ENCODE measurements around the gene NFIX. TPM values are rescaled to one million over a fixed set of nuclear protein-coding genes. Genes with fewer than 3 reads are reported as not detected.

NFIX gene
- total and polyA plus RNA-seq, 2 donors (not counting 1 experiment from before 2014, with no cell fraction given), result 35.7 to 74.8 TPM

DNA sequence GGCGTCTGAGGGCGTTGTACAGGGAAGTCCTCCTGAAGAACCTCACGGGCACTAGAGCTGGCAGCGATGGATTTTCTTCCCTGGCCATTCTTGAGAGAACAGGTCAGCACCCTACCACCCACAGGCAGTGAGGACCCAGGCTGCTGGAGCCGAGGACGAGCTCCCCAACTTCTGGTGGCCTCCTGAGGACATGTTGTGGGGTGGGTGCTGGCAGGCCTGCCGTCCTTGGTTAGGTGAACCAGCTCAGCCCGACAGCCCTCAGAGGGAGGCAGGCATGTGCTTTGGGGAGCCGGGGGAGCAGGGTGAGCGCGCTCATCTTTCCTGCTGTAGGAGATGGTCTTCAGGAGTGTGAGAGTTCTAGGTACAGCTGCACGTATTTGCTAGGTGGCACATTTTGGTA, 92.0 kb downstream of the NFIX start:
- H3K27ac ChIP-seq (ENCODE audit: insufficient read depth, low read length), result no peak overlapping the region
- no peak for TF ChIP-seq EZH2 (IDR thresholded peaks at IDR 0.05; ENCODE audit: low read length, missing control alignments)
- TF ChIP-seq, protein P1, sequence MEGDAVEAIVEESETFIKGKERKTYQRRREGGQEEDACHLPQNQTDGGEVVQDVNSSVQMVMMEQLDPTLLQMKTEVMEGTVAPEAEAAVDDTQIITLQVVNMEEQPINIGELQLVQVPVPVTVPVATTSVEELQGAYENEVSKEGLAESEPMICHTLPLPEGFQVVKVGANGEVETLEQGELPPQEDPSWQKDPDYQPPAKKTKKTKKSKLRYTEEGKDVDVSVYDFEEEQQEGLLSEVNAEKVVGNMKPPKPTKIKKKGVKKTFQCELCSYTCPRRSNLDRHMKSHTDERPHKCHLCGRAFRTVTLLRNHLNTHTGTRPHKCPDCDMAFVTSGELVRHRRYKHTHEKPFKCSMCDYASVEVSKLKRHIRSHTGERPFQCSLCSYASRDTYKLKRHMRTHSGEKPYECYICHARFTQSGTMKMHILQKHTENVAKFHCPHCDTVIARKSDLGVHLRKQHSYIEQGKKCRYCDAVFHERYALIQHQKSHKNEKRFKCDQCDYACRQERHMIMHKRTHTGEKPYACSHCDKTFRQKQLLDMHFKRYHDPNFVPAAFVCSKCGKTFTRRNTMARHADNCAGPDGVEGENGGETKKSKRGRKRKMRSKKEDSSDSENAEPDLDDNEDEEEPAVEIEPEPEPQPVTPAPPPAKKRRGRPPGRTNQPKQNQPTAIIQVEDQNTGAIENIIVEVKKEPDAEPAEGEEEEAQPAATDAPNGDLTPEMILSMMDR (conservative IDR thresholded peaks at IDR 0.05 in 1 of 2, IDR thresholded peaks at IDR 0.05 in 1 of 2; ENCODE audit: low read depth in 1 of 2, low read length in 2 of 2), result no peak
- H3K79me2 ChIP-seq (ENCODE audit: control insufficient read depth, insufficient read depth, low read length), result peaks cover 4% of the 10 kb centered on the region
- no peak overlapping the region for H3K4me3 ChIP-seq (replicated peaks in 1 of 4; ENCODE audit: control extremely low read depth in 1 of 4, insufficient read depth in 1 of 4, low read depth in 3 of 4, low read length in 4 of 4)
- no peak overlapping the region for H3K4me2 ChIP-seq (ENCODE audit: extremely low read depth, insufficient read depth, low read length)
- H3K27me3 ChIP-seq (ENCODE audit: control insufficient read depth, insufficient read depth, low read length), result no peaks in the 10 kb centered on the region
- no peaks in the 10 kb centered on the region for H3K9me3 ChIP-seq (ENCODE audit: control insufficient read depth, insufficient read depth, low read depth, low read length)
- H2AFZ ChIP-seq (ENCODE audit: low read length), result no peak overlapping the region
- peaks cover 10% of the 10 kb centered on the region for H3K4me1 ChIP-seq (ENCODE audit: control insufficient read depth, extremely low read depth, insufficient read depth, low read length)
- H4K20me1 ChIP-seq (ENCODE audit: control insufficient read depth, extremely low read depth, insufficient read depth, low read length), result no peaks in the 10 kb centered on the region
- H3K9ac ChIP-seq (ENCODE audit: insufficient read depth, low read length), result no peak overlapping the region
- peaks cover 20% of the 10 kb centered on the region for H3K36me3 ChIP-seq (ENCODE audit: control insufficient read depth, insufficient read depth, low read length)
- DNase-seq (ENCODE audit: low read depth in 2 of 2), result no peak

DNA sequence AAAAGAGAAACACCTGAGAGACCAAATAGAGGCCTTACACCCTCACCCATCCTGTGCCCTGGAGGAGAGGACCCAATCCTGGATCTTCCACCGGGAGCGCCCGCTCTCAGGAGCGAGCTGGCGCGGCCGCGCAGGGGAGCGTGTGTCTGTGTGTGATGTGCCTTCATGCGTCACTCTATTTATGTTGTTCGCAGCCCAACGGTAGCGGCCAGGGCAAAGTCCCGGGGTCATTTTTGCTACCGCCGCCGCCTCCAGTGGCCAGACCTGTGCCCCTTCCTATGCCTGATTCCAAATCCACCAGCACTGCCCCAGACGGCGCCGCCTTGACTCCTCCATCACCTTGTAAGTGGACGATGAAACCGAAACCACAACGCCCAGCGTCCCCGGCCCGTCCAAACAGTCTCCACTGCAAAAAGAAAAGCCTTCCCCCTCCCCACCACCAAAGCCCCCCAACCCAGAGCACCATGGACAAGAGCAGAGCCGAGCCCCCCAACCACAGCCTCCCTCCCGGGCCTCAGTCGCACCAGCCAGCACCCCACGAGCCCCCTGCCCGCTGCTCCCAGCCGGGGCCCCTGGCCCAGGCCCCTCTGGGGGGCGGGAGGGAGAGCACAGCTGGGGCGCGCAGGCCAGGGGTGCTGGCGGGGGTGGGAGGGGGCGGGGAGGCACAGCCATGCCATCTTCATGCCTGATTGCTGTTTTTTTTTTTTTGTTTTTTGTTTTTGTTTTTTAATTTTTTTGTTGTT, 92.7 kb downstream of the NFIX start:
- DNase-seq (ENCODE audit: low read depth in 2 of 2), result no peak
- TF ChIP-seq, protein P1 (conservative IDR thresholded peaks at IDR 0.05 in 1 of 2, IDR thresholded peaks at IDR 0.05 in 1 of 2; ENCODE audit: low read depth in 1 of 2, low read length in 2 of 2), result no peak
- no peak for TF ChIP-seq EZH2 (IDR thresholded peaks at IDR 0.05; ENCODE audit: low read length, missing control alignments)
- no peak overlapping the region for H3K4me2 ChIP-seq (ENCODE audit: extremely low read depth, insufficient read depth, low read length)

DNA sequence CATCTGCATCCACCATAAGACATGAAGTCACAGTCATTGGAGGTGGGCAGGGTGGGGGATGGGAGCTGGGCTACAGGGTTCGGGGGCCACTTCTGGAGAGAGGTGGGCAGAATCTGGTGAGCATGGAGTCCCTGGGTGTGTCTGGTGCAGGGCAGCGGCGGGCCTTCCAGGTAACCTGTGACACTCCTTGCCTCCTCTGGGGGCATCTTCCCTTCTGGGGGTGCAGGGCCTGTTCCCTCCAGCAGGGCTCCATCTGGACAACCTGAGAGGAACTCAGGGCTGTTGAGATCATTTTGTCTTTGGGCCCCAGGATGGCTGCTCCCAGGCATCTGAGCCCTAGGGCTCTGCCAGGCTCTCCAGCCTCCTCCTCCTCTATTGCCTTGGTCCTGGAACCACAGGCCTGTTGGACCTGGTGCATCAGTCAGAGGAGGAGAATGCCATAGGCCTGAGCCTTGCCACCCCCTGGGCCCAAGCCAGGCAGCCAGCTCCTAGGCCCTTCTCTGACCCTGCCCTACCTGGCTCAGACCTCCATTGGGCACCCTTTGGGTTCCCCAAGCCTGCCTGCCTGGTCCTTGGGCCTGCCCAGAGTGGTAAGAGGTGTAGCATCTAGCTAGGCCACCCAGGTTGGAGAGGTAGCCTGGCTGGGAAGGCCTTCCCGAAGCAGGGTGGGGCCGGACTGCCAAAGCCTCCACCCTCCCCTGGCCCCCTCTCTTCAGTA, 94.0 kb downstream of the NFIX start:
- Histone ChIP-seq H2AFZ (ENCODE audit: low read length) (no peak overlapping the region), H3K4me1 (ENCODE audit: control insufficient read depth, extremely low read depth, insufficient read depth, low read length) (peaks cover 12% of the 10 kb centered on the region), H3K4me3 (replicated peaks in 1 of 4; ENCODE audit: control extremely low read depth in 1 of 4, insufficient read depth in 1 of 4, low read depth in 3 of 4, low read length in 4 of 4) (no peak overlapping the region), H3K79me2 (ENCODE audit: control insufficient read depth, insufficient read depth, low read length) (peaks cover 4% of the 10 kb centered on the region), H3K27me3 (ENCODE audit: control insufficient read depth, insufficient read depth, low read length) (no peaks in the 10 kb centered on the region), H4K20me1 (ENCODE audit: control insufficient read depth, extremely low read depth, insufficient read depth, low read length) (no peaks in the 10 kb centered on the region), H3K9ac (ENCODE audit: insufficient read depth, low read length) (no peak overlapping the region), H3K36me3 (ENCODE audit: control insufficient read depth, insufficient read depth, low read length) (peaks cover 13% of the 10 kb centered on the region), H3K4me2 (ENCODE audit: extremely low read depth, insufficient read depth, low read length) (no peak overlapping the region), H3K9me3 (ENCODE audit: control insufficient read depth, insufficient read depth, low read depth, low read length) (no peaks in the 10 kb centered on the region), H3K27ac (ENCODE audit: insufficient read depth, low read length) (no peak overlapping the region)
- DNase-seq (ENCODE audit: low read depth in 2 of 2), result no peak
- no peak for TF ChIP-seq EZH2 (IDR thresholded peaks at IDR 0.05; ENCODE audit: low read length, missing control alignments)
- TF ChIP-seq, protein P1 (conservative IDR thresholded peaks at IDR 0.05 in 1 of 2, IDR thresholded peaks at IDR 0.05 in 1 of 2; ENCODE audit: low read depth in 1 of 2, low read length in 2 of 2), result peak in 1 of 2 donors; percentile 38

More for the DNA sequence above, 92.7 kb downstream of the NFIX start:
- Histone ChIP-seq H3K4me3 (replicated peaks in 1 of 4; ENCODE audit: control extremely low read depth in 1 of 4, insufficient read depth in 1 of 4, low read depth in 3 of 4, low read length in 4 of 4) (no peak overlapping the region), H3K36me3 (ENCODE audit: control insufficient read depth, insufficient read depth, low read length) (peaks cover 17% of the 10 kb centered on the region), H3K27me3 (ENCODE audit: control insufficient read depth, insufficient read depth, low read length) (no peaks in the 10 kb centered on the region), H3K9ac (ENCODE audit: insufficient read depth, low read length) (no peak overlapping the region), H2AFZ (ENCODE audit: low read length) (no peak overlapping the region), H3K79me2 (ENCODE audit: control insufficient read depth, insufficient read depth, low read length) (peaks cover 4% of the 10 kb centered on the region), H3K27ac (ENCODE audit: insufficient read depth, low read length) (no peak overlapping the region), H3K4me1 (ENCODE audit: control insufficient read depth, extremely low read depth, insufficient read depth, low read length) (peaks cover 12% of the 10 kb centered on the region), H4K20me1 (ENCODE audit: control insufficient read depth, extremely low read depth, insufficient read depth, low read length) (no peaks in the 10 kb centered on the region), H3K9me3 (ENCODE audit: control insufficient read depth, insufficient read depth, low read depth, low read length) (no peaks in the 10 kb centered on the region)
